ENCODE measurements around the gene IGSF23. TPM values are rescaled to one million over a fixed set of nuclear protein-coding genes. Genes with fewer than 3 reads are reported as not detected.

IGSF23 gene
- polyA plus RNA-seq, 5 donors: 0.31 to 0.33 TPM; not detected in 3

Other genes with a start within 250 kb of the IGSF23 start
- gene ZNF285, start 212.0 kb upstream of the IGSF23 start, polyA plus RNA-seq (ENCODE audit: insufficient read depth in 1 of 5, insufficient read length in 5 of 5, low replicate concordance in 1 of 5): 10 to 100 TPM in 4 of 5 donors, 1 to 10 TPM in 1; 8.3 to 17.0 (median 14.1) TPM
- 10 to 100 TPM in 4 of 5 donors, 1 to 10 TPM in 1; 7.9 to 16.1 (median 12.6) TPM for gene ZNF229, start 165.1 kb upstream of the IGSF23 start, polyA plus RNA-seq (ENCODE audit: insufficient read depth in 1 of 5, insufficient read length in 5 of 5, low replicate concordance in 1 of 5)
- gene ZNF180, start 113.0 kb upstream of the IGSF23 start, polyA plus RNA-seq (ENCODE audit: insufficient read depth in 1 of 5, insufficient read length in 5 of 5, low replicate concordance in 1 of 5): 10 to 100 TPM; 11.0 to 18.6 (median 16.1) TPM
- not detected for gene CEACAM20, start 83.9 kb upstream of the IGSF23 start, polyA plus RNA-seq (ENCODE audit: insufficient read depth in 1 of 5, insufficient read length in 5 of 5, low replicate concordance in 1 of 5)
- gene PVR, start 30.3 kb downstream of the IGSF23 start, polyA plus RNA-seq (ENCODE audit: insufficient read depth in 1 of 5, insufficient read length in 5 of 5, low replicate concordance in 1 of 5): 10 to 100 TPM; 21.4 to 29.9 (median 24.4) TPM
- gene CEACAM19, start 57.9 kb downstream of the IGSF23 start, polyA plus RNA-seq (ENCODE audit: insufficient read depth in 1 of 5, insufficient read length in 5 of 5, low replicate concordance in 1 of 5): 10 to 100 TPM; 10.7 to 23.9 (median 15.8) TPM
- not detected for gene CEACAM16, start 85.6 kb downstream of the IGSF23 start, polyA plus RNA-seq (ENCODE audit: insufficient read depth in 1 of 5, insufficient read length in 5 of 5, low replicate concordance in 1 of 5)
- 10 to 100 TPM in 4 of 5 donors, 1 to 10 TPM in 1; 7.8 to 17.7 (median 13.4) TPM for gene BCL3, start 135.1 kb downstream of the IGSF23 start, polyA plus RNA-seq (ENCODE audit: insufficient read depth in 1 of 5, insufficient read length in 5 of 5, low replicate concordance in 1 of 5)
- gene CBLC, start 164.3 kb downstream of the IGSF23 start, polyA plus RNA-seq (ENCODE audit: insufficient read depth in 1 of 5, insufficient read length in 5 of 5, low replicate concordance in 1 of 5): 1 to 10 TPM; 2.6 to 4.6 (median 4.3) TPM
- 100 to 1,000 TPM in 4 of 5 donors, 10 to 100 TPM in 1; 95.9 to 268 (median 141) TPM for gene BCAM, start 195.5 kb downstream of the IGSF23 start, polyA plus RNA-seq (ENCODE audit: insufficient read depth in 1 of 5, insufficient read length in 5 of 5, low replicate concordance in 1 of 5)
- gene NECTIN2, start 232.7 kb downstream of the IGSF23 start, polyA plus RNA-seq (ENCODE audit: insufficient read depth in 1 of 5, insufficient read length in 5 of 5, low replicate concordance in 1 of 5): 10 to 100 TPM; 65.3 to 86.5 (median 74.5) TPM

Measured in right lung (tissue), 5 donors.